ENCODE measurements around the gene TRIM15.

DNA sequence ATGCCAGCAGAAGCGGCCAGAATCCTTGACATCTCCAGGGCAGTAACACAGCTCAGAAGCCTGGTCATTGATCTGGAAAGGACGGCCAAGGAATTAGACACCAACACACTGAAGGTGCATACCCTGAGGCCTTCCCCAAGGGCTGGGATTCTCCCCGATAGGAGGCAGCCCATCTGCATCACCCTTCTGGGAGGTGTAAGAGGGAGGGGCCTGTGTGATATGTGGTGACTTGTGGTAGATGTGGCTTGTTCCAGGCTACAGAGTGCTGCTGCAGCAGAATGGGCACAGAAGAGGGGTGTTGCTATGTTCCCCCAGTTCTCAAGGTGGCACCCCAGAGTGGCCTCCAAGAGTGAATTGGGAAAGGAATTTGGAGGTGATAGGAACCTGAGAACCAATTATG lies 16.2 kb upstream of the TRIM15 start:
- TF ChIP-seq EP300 (IDR thresholded peaks at IDR 0.05) = no peak
- TF ChIP-seq POLR2A (IDR thresholded peaks at IDR 0.05) = no peak
- TF ChIP-seq POLR2AphosphoS5 (IDR thresholded peaks at IDR 0.05) = no peak
- TF ChIP-seq, protein P1, sequence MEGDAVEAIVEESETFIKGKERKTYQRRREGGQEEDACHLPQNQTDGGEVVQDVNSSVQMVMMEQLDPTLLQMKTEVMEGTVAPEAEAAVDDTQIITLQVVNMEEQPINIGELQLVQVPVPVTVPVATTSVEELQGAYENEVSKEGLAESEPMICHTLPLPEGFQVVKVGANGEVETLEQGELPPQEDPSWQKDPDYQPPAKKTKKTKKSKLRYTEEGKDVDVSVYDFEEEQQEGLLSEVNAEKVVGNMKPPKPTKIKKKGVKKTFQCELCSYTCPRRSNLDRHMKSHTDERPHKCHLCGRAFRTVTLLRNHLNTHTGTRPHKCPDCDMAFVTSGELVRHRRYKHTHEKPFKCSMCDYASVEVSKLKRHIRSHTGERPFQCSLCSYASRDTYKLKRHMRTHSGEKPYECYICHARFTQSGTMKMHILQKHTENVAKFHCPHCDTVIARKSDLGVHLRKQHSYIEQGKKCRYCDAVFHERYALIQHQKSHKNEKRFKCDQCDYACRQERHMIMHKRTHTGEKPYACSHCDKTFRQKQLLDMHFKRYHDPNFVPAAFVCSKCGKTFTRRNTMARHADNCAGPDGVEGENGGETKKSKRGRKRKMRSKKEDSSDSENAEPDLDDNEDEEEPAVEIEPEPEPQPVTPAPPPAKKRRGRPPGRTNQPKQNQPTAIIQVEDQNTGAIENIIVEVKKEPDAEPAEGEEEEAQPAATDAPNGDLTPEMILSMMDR (IDR thresholded peaks at IDR 0.05) = no peak

All from stomach (tissue), 4 donors.